Measurements from ENCODE around the gene RPL38. TPM values are rescaled to one million over a fixed set of nuclear protein-coding genes. Genes with fewer than 3 reads are reported as not detected.

Gene RPL38
- total RNA-seq, 6 experiments from 2014 or later, result 161 to 313 (median 282) TPM

DNA sequence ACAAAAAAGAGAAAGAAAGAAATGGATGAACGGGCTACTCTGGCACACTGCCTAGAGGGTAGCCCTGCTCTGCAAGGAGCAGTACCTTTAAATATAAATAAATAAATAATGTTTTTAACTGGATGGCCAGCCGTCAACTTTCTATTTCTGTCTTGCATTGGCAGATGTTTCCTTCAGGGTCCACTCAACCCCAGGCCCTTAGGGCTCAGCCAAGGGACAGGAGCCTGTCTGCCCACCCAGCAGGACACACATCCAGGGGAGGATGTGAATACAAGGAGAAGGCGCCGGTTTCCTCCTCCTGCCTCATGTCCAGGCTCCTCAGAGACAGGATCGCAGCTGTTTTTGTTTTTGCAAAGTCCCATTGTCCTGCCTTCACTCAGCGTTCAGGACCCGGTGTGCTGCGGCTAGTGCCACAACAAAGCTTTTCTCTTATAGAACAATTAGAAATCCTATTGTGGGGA, 32.5 kb downstream of the RPL38 start:
- WGBS (ENCODE audit: insufficient coverage, low coverage, low lambda C conversion rate, missing lambda C conversion rate), result 60% methylated on average over 5 of the region's 8 CpGs
- no peak for DNase-seq
- no peak for TF ChIP-seq POLR2A (IDR thresholded peaks at IDR 0.05)
- no peak for TF ChIP-seq CTCF (IDR thresholded peaks at IDR 0.05)
- no peak for ATAC-seq
- Histone ChIP-seq H3K27me3 (no peaks in the 10 kb centered on the region), H3K27ac (no peak overlapping the region), H3K4me3 (no peak overlapping the region), H3K9me3 (no peaks in the 10 kb centered on the region), H3K4me1 (no peaks in the 10 kb centered on the region), H3K36me3 (no peaks in the 10 kb centered on the region)
- intact Hi-C loops (cut with DNase I), result no loop called here

DNA sequence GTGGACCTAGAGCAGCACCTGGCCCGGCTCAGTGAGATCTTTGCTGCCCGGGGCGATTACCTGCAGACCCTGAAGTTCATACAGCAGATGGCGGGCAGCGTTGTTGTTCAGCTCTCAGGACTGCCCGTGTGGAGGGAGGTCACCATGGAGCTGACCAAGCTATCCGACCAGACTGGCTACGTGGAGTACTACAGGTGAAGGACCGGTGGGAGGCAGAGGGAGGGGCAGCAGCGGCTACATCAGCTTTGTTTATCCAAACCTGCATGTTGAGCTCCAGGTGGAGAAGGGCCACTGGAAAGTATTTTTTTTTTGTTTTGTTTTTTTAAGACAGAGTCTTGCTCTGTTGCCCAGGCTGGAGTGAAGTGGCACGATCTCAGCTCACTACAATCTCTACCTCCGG, 33.8 kb downstream of the RPL38 start:
- no peak overlapping the region for H3K27ac ChIP-seq
- no peaks in the 10 kb centered on the region for H3K9me3 ChIP-seq
- intact Hi-C loops (cut with DNase I), result no loop called here
- no peaks in the 10 kb centered on the region for H3K4me1 ChIP-seq
- H3K36me3 ChIP-seq, result no peaks in the 10 kb centered on the region
- ATAC-seq (no peak), DNase-seq (no peak)
- no peak overlapping the region for H3K4me3 ChIP-seq
- 68% methylated on average over 9 of the region's 12 CpGs for WGBS (ENCODE audit: insufficient coverage, low coverage, low lambda C conversion rate, missing lambda C conversion rate)
- no peaks in the 10 kb centered on the region for H3K27me3 ChIP-seq
- TF ChIP-seq POLR2A (IDR thresholded peaks at IDR 0.05), result no peak
- no peak for TF ChIP-seq CTCF (IDR thresholded peaks at IDR 0.05)

DNA sequence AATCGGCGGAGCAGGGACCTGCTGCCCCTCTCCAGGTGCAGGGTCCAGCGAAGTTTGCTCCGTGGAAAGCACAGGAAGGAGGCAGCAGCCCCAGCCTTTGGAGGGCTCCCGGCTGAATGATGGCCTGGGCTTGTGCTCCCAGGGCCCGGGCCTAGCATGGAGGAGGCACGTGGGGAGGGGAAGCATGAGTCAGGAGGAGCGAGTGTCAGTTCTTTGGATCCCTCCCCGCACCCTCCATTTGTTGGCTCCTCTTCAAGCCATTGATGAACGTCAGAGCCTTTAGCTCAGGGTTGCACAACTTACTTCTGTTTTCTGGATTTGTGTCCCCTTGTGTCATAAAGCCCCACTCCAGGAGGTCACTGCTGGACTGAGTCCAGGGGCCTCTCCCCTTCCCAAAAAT, 35.7 kb downstream of the RPL38 start:
- Histone ChIP-seq H3K9me3 (no peaks in the 10 kb centered on the region), H3K36me3 (no peaks in the 10 kb centered on the region), H3K27ac (no peak overlapping the region), H3K27me3 (no peaks in the 10 kb centered on the region), H3K4me3 (no peak overlapping the region), H3K4me1 (no peaks in the 10 kb centered on the region)
- intact Hi-C loops (cut with DNase I), result no loop called here
- DNase-seq (peak in 1 of 3 donors; percentile 44), ATAC-seq (peak; percentile 19 to 50 (median 22))
- no peak for TF ChIP-seq CTCF (IDR thresholded peaks at IDR 0.05)
- no peak for TF ChIP-seq POLR2A (IDR thresholded peaks at IDR 0.05)
- WGBS (ENCODE audit: insufficient coverage, low coverage, low lambda C conversion rate, missing lambda C conversion rate), result no CpG with 5 or more reads among the region's 10 CpGs

GRCh38 chr17:74240618-74241205, 37.2 kb downstream of the RPL38 start:
- DNase-seq, result peak in 1 of 3 donors; percentile 30
- 54% methylated on average over 10 of the region's 11 CpGs for WGBS (ENCODE audit: insufficient coverage, low coverage, low lambda C conversion rate, missing lambda C conversion rate)
- no peaks in the 10 kb centered on the region for H3K27me3 ChIP-seq
- TF ChIP-seq CTCF (IDR thresholded peaks at IDR 0.05), result no peak
- TF ChIP-seq POLR2A (IDR thresholded peaks at IDR 0.05), result no peak
- H3K4me3 ChIP-seq, result no peak overlapping the region
- intact Hi-C loops (cut with DNase I), result no loop called here
- no peaks in the 10 kb centered on the region for H3K4me1 ChIP-seq
- ATAC-seq, result no peak
- no peaks in the 10 kb centered on the region for H3K9me3 ChIP-seq
- H3K27ac ChIP-seq, result no peak overlapping the region
- no peaks in the 10 kb centered on the region for H3K36me3 ChIP-seq

Data from right lobe of liver (tissue), 6 donors.